ENCODE data around the gene GPRC5D.
A peak's percentile ranks its signal among the peaks of the same experiment; 100 is the strongest.

The GPRC5D gene

GRCh38 chr12:12952036-12952435, at the start of gene GPRC5D:
Gene GPRC5D (minus strand): TSS chr12:12952170. CDS start chr12:12950384, 1,786 bp downstream.
- no peak for DNase-seq

- DNase-seq = no peak
Observed at GRCh38 chr12:13001775-13002040, 49.7 kb upstream of the GPRC5D start.

- DNase-seq = peak; percentile 62
Observed at GRCh38 chr12:13000925-13001774, 49.2 kb upstream of the GPRC5D start.

- no peak for DNase-seq
Observed at GRCh38 chr12:13000616-13000924, 48.6 kb upstream of the GPRC5D start.

GRCh38 chr12:12999959-13000615, 48.1 kb upstream of the GPRC5D start, which contains the start of gene HEBP1:
Gene HEBP1 (minus strand): TSS chr12:13000265. CDS start chr12:13000114, 151 bp downstream.
- peak; percentile 98 for DNase-seq

- DNase-seq = no peak
Observed at GRCh38 chr12:12999271-12999958, 47.4 kb upstream of the GPRC5D start.

- DNase-seq = no peak
Observed at GRCh38 chr12:12998248-12998647, 46.3 kb upstream of the GPRC5D start.

GRCh38 chr12:12997734-12998133, 45.8 kb upstream of the GPRC5D start:
- no peak for DNase-seq

GRCh38 chr12:12997156-12997555, 45.2 kb upstream of the GPRC5D start:
- no peak for DNase-seq

- DNase-seq = no peak
Observed at GRCh38 chr12:12996209-12996608, 44.2 kb upstream of the GPRC5D start.

- no peak for DNase-seq
Observed at GRCh38 chr12:12995088-12995487, 43.1 kb upstream of the GPRC5D start.

GRCh38 chr12:12993367-12993766, 41.4 kb upstream of the GPRC5D start:
- no peak for DNase-seq

GRCh38 chr12:12992418-12993130, 40.6 kb upstream of the GPRC5D start:
- no peak for DNase-seq

GRCh38 chr12:12990700-12991468, 38.9 kb upstream of the GPRC5D start:
- DNase-seq = no peak

GRCh38 chr12:12987421-12987820, 35.5 kb upstream of the GPRC5D start:
- no peak for DNase-seq

- DNase-seq = no peak
Observed at GRCh38 chr12:12986775-12987331, 34.9 kb upstream of the GPRC5D start.

- no peak for DNase-seq
Observed at GRCh38 chr12:12985817-12986408, 33.9 kb upstream of the GPRC5D start.

- no peak for DNase-seq
Observed at GRCh38 chr12:12984149-12984548, 32.2 kb upstream of the GPRC5D start.

- DNase-seq = peak; percentile 27
Observed at GRCh38 chr12:12983420-12984035, 31.6 kb upstream of the GPRC5D start.

- DNase-seq = no peak
Observed at GRCh38 chr12:12982331-12982730, 30.4 kb upstream of the GPRC5D start.

GRCh38 chr12:12979731-12980259, 27.8 kb upstream of the GPRC5D start:
- DNase-seq = no peak

All from CD4-positive, alpha-beta T cell treated with Interleukin-17A for 4 hours (primary cell).